ENCODE data around the gene KRTAP10-1.

KRTAP10-1 gene

GRCh38 chr21:44539991-44540666 lies at the start of gene KRTAP10-1:
Gene KRTAP10-1, minus strand, starts transcription at chr21:44540195. Its CDS starts 45 bp downstream, at chr21:44540150.
- Histone ChIP-seq H3K4me3 (replicated peaks; ENCODE audit: low read depth, low read length) (no peak within 1 kb of the TSS), H3K36me3 (ENCODE audit: control insufficient read depth, insufficient read depth, low read length) (no peaks in the 10 kb centered on the region), H3K27me3 (replicated peaks; ENCODE audit: control insufficient read depth, insufficient read depth, low read length) (no peaks in the 10 kb centered on the region)
- TF ChIP-seq, protein P1, sequence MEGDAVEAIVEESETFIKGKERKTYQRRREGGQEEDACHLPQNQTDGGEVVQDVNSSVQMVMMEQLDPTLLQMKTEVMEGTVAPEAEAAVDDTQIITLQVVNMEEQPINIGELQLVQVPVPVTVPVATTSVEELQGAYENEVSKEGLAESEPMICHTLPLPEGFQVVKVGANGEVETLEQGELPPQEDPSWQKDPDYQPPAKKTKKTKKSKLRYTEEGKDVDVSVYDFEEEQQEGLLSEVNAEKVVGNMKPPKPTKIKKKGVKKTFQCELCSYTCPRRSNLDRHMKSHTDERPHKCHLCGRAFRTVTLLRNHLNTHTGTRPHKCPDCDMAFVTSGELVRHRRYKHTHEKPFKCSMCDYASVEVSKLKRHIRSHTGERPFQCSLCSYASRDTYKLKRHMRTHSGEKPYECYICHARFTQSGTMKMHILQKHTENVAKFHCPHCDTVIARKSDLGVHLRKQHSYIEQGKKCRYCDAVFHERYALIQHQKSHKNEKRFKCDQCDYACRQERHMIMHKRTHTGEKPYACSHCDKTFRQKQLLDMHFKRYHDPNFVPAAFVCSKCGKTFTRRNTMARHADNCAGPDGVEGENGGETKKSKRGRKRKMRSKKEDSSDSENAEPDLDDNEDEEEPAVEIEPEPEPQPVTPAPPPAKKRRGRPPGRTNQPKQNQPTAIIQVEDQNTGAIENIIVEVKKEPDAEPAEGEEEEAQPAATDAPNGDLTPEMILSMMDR (IDR thresholded peaks at IDR 0.05; ENCODE audit: insufficient read depth, low read length, poor library complexity, severe bottlenecking) = no peak
- no peak for DNase-seq (ENCODE audit: extremely low read depth, insufficient read length)

- Histone ChIP-seq H3K36me3 (ENCODE audit: control insufficient read depth, insufficient read depth, low read length) (no peaks in the 10 kb centered on the region), H3K4me3 (replicated peaks; ENCODE audit: low read depth, low read length) (no peak overlapping the region), H3K27me3 (replicated peaks; ENCODE audit: control insufficient read depth, insufficient read depth, low read length) (no peaks in the 10 kb centered on the region)
- TF ChIP-seq, protein P1 (IDR thresholded peaks at IDR 0.05; ENCODE audit: insufficient read depth, low read length, poor library complexity, severe bottlenecking) = no peak
- no peak for DNase-seq (ENCODE audit: extremely low read depth, insufficient read length)
Observed at GRCh38 chr21:44589094-44589493, 49.1 kb upstream of the KRTAP10-1 start.

DNA sequence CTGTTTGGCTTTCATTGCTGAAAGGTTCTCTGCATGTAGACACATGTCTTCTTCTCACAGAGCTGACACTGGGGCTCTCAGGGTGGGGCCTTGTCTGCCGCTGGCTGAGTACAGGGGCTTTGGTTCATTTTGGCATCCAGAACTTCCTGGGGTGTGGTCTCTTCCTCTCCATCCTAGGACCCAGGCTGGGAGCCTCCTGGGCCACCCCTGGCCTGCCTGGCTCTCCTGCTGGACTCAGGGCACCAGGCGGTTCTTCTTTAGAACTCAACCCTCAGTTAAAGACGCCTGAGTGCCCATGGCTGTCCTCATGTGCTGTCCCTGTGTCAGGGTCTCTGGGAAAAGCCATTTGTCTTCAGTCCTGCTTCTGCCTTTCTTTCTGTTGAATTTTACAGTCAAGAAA lies 45.9 kb upstream of the KRTAP10-1 start:
- TF ChIP-seq, protein P1 (IDR thresholded peaks at IDR 0.05; ENCODE audit: insufficient read depth, low read length, poor library complexity, severe bottlenecking) = no peak
- Histone ChIP-seq H3K27me3 (replicated peaks; ENCODE audit: control insufficient read depth, insufficient read depth, low read length) (no peaks in the 10 kb centered on the region), H3K36me3 (ENCODE audit: control insufficient read depth, insufficient read depth, low read length) (no peaks in the 10 kb centered on the region), H3K4me3 (replicated peaks; ENCODE audit: low read depth, low read length) (no peak overlapping the region)
- no peak for DNase-seq (ENCODE audit: extremely low read depth, insufficient read length)

DNA sequence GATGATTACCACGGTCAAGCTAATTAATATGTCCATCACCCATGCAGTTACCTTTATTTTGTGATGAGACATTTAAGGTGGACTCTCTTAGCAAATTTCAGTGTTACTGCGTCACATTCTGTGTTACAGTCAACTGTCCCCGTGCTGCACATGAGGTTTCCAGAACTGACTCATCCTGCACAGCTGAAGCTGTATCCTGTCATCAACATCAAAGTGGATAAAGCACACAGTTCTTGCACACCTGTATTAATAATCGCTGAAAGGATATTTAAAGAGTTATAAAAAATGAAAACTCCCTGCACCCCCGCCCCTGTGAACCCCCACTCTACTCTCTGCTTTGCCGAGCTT lies 43.8 kb upstream of the KRTAP10-1 start:
- TF ChIP-seq, protein P1 (IDR thresholded peaks at IDR 0.05; ENCODE audit: insufficient read depth, low read length, poor library complexity, severe bottlenecking) = no peak
- H3K27me3 ChIP-seq (replicated peaks; ENCODE audit: control insufficient read depth, insufficient read depth, low read length) = no peaks in the 10 kb centered on the region
- no peak overlapping the region for H3K4me3 ChIP-seq (replicated peaks; ENCODE audit: low read depth, low read length)
- H3K36me3 ChIP-seq (ENCODE audit: control insufficient read depth, insufficient read depth, low read length) = no peaks in the 10 kb centered on the region
- DNase-seq (ENCODE audit: extremely low read depth, insufficient read length) = no peak

- H3K27me3 ChIP-seq (replicated peaks; ENCODE audit: control insufficient read depth, insufficient read depth, low read length) = no peaks in the 10 kb centered on the region
- DNase-seq (ENCODE audit: extremely low read depth, insufficient read length) = no peak
- no peaks in the 10 kb centered on the region for H3K36me3 ChIP-seq (ENCODE audit: control insufficient read depth, insufficient read depth, low read length)
- H3K4me3 ChIP-seq (replicated peaks; ENCODE audit: low read depth, low read length) = no peak overlapping the region
- TF ChIP-seq, protein P1 (IDR thresholded peaks at IDR 0.05; ENCODE audit: insufficient read depth, low read length, poor library complexity, severe bottlenecking) = no peak
Observed at GRCh38 chr21:44583089-44583799, 43.2 kb upstream of the KRTAP10-1 start.

Data from GM06990 (cell line).